Calu3 (cell line): ENCODE results near the gene MAD2L1BP. TPM values are rescaled to one million over a fixed set of nuclear protein-coding genes. Genes with fewer than 3 reads are reported as not detected.

ENCODE experiments used
- BruUV-seq: library from RNA; stranded (reverse); fragments of 400-500 nt; replicated peaks from 2 replicates; lab custom pipeline; 2021; lab: Mats Ljungman, UMichigan
- CTCF ChIA-PET: fragments of 300-600 bp; sonication (Branson Sonifier 250); formaldehyde crosslinking; loops from one replicate; lab custom pipeline; 2022; ENCODE audit warnings: antibody characterized with exemption; lab: Charles Lee
- DNase-seq: peaks from one replicate; pipeline ENCODE4 v3.0.0; 2022
- H3K27ac Mint-ChIP-seq: one replicate; pipeline ENCODE4 v1.8.0; 2022; ENCODE audit warnings: mixed read lengths; ENCODE audit not compliant: unreplicated experiment
- H3K27me3 Mint-ChIP-seq: one replicate; pipeline ENCODE4 v1.8.0; 2022; ENCODE audit warnings: mixed read lengths; ENCODE audit not compliant: unreplicated experiment
- H3K36me3 Mint-ChIP-seq: one replicate; pipeline ENCODE4 v1.8.0; 2022; ENCODE audit warnings: mild to moderate bottlenecking, moderate library complexity, mixed read lengths; ENCODE audit not compliant: insufficient read depth, unreplicated experiment
- H3K4me1 Mint-ChIP-seq: one replicate; pipeline ENCODE4 v1.8.0; 2022; ENCODE audit warnings: mild to moderate bottlenecking, low read depth, mixed read lengths; ENCODE audit not compliant: unreplicated experiment
- H3K4me3 Mint-ChIP-seq: one replicate; pipeline ENCODE4 v1.8.0; 2022; ENCODE audit warnings: mild to moderate bottlenecking, low read depth, moderate library complexity, mixed read lengths; ENCODE audit not compliant: unreplicated experiment
- H3K9me3 Mint-ChIP-seq: one replicate; pipeline ENCODE4 v1.8.0; 2022; ENCODE audit warnings: low read depth, mixed read lengths; ENCODE audit not compliant: unreplicated experiment
- CTCF ChIP-seq: fragments of 200-600 bp; IDR thresholded peaks from one replicate; pipeline ENCODE4 v1.8.0; 2022; ENCODE audit warnings: antibody characterized with exemption; ENCODE audit not compliant: unreplicated experiment
- intact Hi-C: fragments of 100-400 bp; cut with micrococcal nuclease; formaldehyde crosslinking; loops from one replicate; pipeline ENCODE4 v1.10.0; 2022; ENCODE audit not compliant: unreplicated experiment
- total RNA-seq: library from RNA; stranded (reverse); gene quantifications from 2 replicates; pipeline ENCODE4 v1.2.3, GENCODE V29; 2022

Gene MAD2L1BP
- total RNA-seq, 1 experiment from 2014 or later, result 48.2 TPM

GRCh38 chr6:43622541-43622940 lies 13.1 kb upstream of the MAD2L1BP start:
- Mint-ChIP-seq H3K9me3 (no peaks in the 10 kb centered on the region), H3K4me1 (peaks cover 19% of the 10 kb centered on the region), H3K36me3 (peaks cover 90% of the 10 kb centered on the region), H3K4me3 (no peak overlapping the region), H3K27ac (peak overlapping the region; percentile 34), H3K27me3 (peaks cover 5% of the 10 kb centered on the region)
- BruUV-seq, result no TSS peak
- intact Hi-C loops, result no loop called here
- CTCF ChIA-PET, result no interaction called here
- no peak for DNase-seq
- TF ChIP-seq CTCF, result no peak

DNA sequence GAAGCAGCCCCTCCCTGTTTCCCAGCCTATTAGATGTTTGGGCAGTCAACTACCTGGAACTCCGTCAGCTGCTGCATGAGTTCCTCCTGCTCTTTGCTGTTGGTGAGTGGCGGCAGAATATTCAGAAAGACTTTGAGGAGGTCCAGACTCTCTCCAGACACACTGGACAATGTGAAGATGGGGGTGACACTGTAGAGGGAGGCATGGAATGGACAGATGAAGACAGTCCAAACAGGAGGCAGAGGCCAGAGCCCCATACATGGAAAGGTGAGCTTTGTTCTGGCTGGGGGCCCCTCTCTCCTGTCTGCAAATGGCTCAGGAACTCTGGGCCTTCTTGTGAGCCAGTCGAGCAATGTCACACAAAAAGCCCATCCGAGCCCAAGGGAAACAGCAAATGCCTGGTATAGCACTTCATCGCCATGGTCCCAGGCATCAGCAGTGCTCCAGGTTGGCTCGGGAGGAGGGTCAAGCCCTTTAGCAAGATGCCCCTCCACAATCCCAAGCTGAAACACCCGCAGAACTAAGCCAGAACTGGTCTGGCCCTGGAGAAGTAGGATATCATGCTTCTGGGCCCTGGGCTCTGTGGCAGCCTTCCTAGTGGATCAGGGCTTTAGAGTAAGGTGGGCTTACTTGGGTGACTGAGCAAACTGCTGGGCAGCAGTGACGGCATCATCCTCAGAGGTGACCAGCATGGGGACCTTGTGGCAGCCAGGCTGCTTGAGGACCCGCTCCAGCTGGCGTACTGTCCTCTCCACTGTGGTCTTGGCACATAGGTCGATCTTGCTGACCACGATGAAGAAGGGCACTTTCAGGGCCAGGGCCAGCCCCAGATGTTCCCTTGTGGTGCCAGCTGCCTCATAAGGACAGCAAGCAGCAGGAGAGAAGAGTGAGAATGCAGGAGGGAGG lies 11.5 kb upstream of the MAD2L1BP start:
- no peak overlapping the region for H3K4me3 Mint-ChIP-seq
- no peak for DNase-seq
- H3K9me3 Mint-ChIP-seq, result no peaks in the 10 kb centered on the region
- intact Hi-C loops, result no loop called here
- peak overlapping the region; percentile 34 for H3K27ac Mint-ChIP-seq
- CTCF ChIA-PET, result interaction anchor here (0.8 kb wide), 1 partner anchor 115 kb away, joined by 3 read pairs; no protein-coding TSS in a partner anchor
- no peak for TF ChIP-seq CTCF
- BruUV-seq, result no TSS peak
- peaks cover 94% of the 10 kb centered on the region for H3K36me3 Mint-ChIP-seq
- peaks cover 31% of the 10 kb centered on the region for H3K4me1 Mint-ChIP-seq
- peaks cover 7% of the 10 kb centered on the region for H3K27me3 Mint-ChIP-seq

GRCh38 chr6:43624786-43625288 lies 10.8 kb upstream of the MAD2L1BP start:
- no TSS peak for BruUV-seq
- intact Hi-C loops, result no loop called here
- Mint-ChIP-seq H3K4me3 (no peak overlapping the region), H3K4me1 (peaks cover 33% of the 10 kb centered on the region), H3K27ac (no peak overlapping the region), H3K36me3 (peaks cover 94% of the 10 kb centered on the region), H3K9me3 (no peaks in the 10 kb centered on the region), H3K27me3 (peaks cover 7% of the 10 kb centered on the region)
- CTCF ChIA-PET, result interaction anchor here (0.8 kb wide), 1 partner anchor 115 kb away, joined by 3 read pairs; no protein-coding TSS in a partner anchor
- TF ChIP-seq CTCF, result no peak
- no peak for DNase-seq

GRCh38 chr6:43625393-43625992 lies 10.1 kb upstream of the MAD2L1BP start:
- Mint-ChIP-seq H3K9me3 (no peaks in the 10 kb centered on the region), H3K4me1 (peaks cover 40% of the 10 kb centered on the region), H3K27me3 (peaks cover 7% of the 10 kb centered on the region), H3K4me3 (peak overlapping the region; percentile 100), H3K27ac (peak overlapping the region; percentile 100), H3K36me3 (peaks cover 97% of the 10 kb centered on the region)
- CTCF ChIA-PET, result no interaction called here
- no peak for DNase-seq
- intact Hi-C loops, result no loop called here
- no peak for TF ChIP-seq CTCF
- BruUV-seq, result no TSS peak
